A549 (cell line): ENCODE results near the gene FAM228B. TPM values are rescaled to one million over a fixed set of nuclear protein-coding genes. Genes with fewer than 3 reads are reported as not detected.

ENCODE experiments used
- ATAC-seq, 2 experiments: fragments of 200-7000 bp in 1 of 2; fragments of >200 bp in 1 of 2; cut with Nextera tagmentation in 1 of 2; cut with Tn5 transposase in 1 of 2; 3 replicates each; pipeline versions ENCODE4 v1.8.0 to v1.9.1; 2018 to 2020; ENCODE audit warnings: mild to moderate bottlenecking in 1 of 2, moderate library complexity in 1 of 2
- CTCF ChIA-PET: fragments of 300-600 bp; sonication (Branson Sonifier 250); formaldehyde crosslinking; extraction: SDS; loops from one replicate; lab custom pipeline; 2021; ENCODE audit warnings: antibody characterized with exemption, inconsistent platforms; lab: Yijun Ruan, JAX
- POLR2A ChIA-PET: fragments of 350-600 bp; formaldehyde crosslinking; extraction: SDS; loops from one replicate; lab custom pipeline; 2021; ENCODE audit warnings: antibody characterized with exemption, inconsistent platforms; lab: Yijun Ruan, JAX
- DNase-seq, 2 experiments: peaks; one replicate each; pipeline versions ENCODE4 v3.0.0 to v3.0.0-alpha.2; 2011 to 2016; ENCODE audit warnings: low read depth in 1 of 2, low spot score in 1 of 2
- FAIRE-seq: peaks from 2 replicates; lab custom pipeline; 2011; peaks lifted over from hg19 to GRCh38; lab: Jason Lieb, UNC
- H3K27ac ChIP-seq, 2 experiments: fragments of >200 bp; sonication (Bioruptor Twin); formaldehyde crosslinking; 3 replicates each; pipeline ENCODE4 v1.5.1; 2016 to 2017
- H3K4me1 ChIP-seq: fragments of >200 bp; sonication (Bioruptor Twin); formaldehyde crosslinking; 3 replicates; pipeline ENCODE4 v1.6.1; 2016
- H3K4me2 ChIP-seq: fragments of >200 bp; sonication (Bioruptor Twin); formaldehyde crosslinking; 3 replicates; pipeline ENCODE4 v1.6.1; 2016
- H3K4me3 ChIP-seq: fragments of >200 bp; sonication (Bioruptor Twin); formaldehyde crosslinking; 3 replicates; pipeline ENCODE4 v1.5.1; 2016
- H3K9me3 ChIP-seq: fragments of >200 bp; sonication (Bioruptor Twin); formaldehyde crosslinking; 3 replicates; pipeline ENCODE4 v1.6.1; 2016
- ATOH8 ChIP-seq: fragments of 250-450 bp; sonication (Bioruptor Pico); IDR thresholded peaks from 2 replicates; pipeline ENCODE4 v1.5.0; 2020; ENCODE audit warnings: low read depth, mild to moderate bottlenecking, moderate library complexity
- CBX8 ChIP-seq: fragments of 200-600 bp; sonication (generic); IDR thresholded peaks from 2 replicates; pipeline ENCODE4 v1.6.1; 2016
- CHD2 ChIP-seq: fragments of 150-350 bp; IDR thresholded peaks from 2 replicates; pipeline ENCODE4 v1.6.1; 2014; ENCODE audit warnings: low read length; ENCODE audit not compliant: partially characterized antibody
- EHF ChIP-seq: fragments of 250-450 bp; sonication (Bioruptor Pico); IDR thresholded peaks from 2 replicates; pipeline ENCODE4 v1.5.0; 2020; ENCODE audit warnings: mild to moderate bottlenecking
- EP300 ChIP-seq, 2 experiments: fragments of >200 bp; sonication (Bioruptor Twin); formaldehyde crosslinking; IDR thresholded peaks; 2 replicates in 1 of 2; 3 replicates in 1 of 2; pipeline ENCODE4 v1.6.1; 2016 to 2017
- FOSB ChIP-seq: fragments of 250-450 bp; sonication (Bioruptor Pico); IDR thresholded peaks from 2 replicates; pipeline ENCODE4 v1.5.0; 2020; ENCODE audit warnings: mild to moderate bottlenecking, moderate library complexity
- GATA3 ChIP-seq: IDR thresholded peaks from 2 replicates; pipeline ENCODE4 v1.6.1; 2012; ENCODE audit warnings: borderline replicate concordance
- HDAC2 ChIP-seq: fragments of 200-600 bp; sonication (generic); IDR thresholded peaks from 2 replicates; pipeline ENCODE4 v1.6.1; 2016
- HES2 ChIP-seq: fragments of >200 bp; sonication (Bioruptor Twin); formaldehyde crosslinking; IDR thresholded peaks from 2 replicates; pipeline ENCODE4 v1.6.1; 2016
- HEYL ChIP-seq: fragments of 250-450 bp; sonication (Bioruptor Pico); IDR thresholded peaks from 2 replicates; pipeline ENCODE4 v1.8.0; 2021; ENCODE audit warnings: mild to moderate bottlenecking, moderate library complexity
- HOXB13 ChIP-seq: fragments of 250-450 bp; sonication (Bioruptor Pico); IDR thresholded peaks from 2 replicates; pipeline ENCODE4 v1.5.0; 2020; ENCODE audit warnings: low read depth, mild to moderate bottlenecking, moderate library complexity
- JUN ChIP-seq, 2 experiments: fragments of >200 bp; sonication (Bioruptor Twin); formaldehyde crosslinking; IDR thresholded peaks; 2 replicates in 1 of 2; 3 replicates in 1 of 2; pipeline ENCODE4 v1.6.1; 2016 to 2017
- JUNB ChIP-seq: fragments of >200 bp; sonication (Bioruptor Twin); formaldehyde crosslinking; IDR thresholded peaks from 2 replicates; pipeline ENCODE4 v1.6.1; 2016
- KDM1A ChIP-seq: fragments of 200-600 bp; sonication (generic); IDR thresholded peaks from 2 replicates; pipeline ENCODE4 v1.6.1; 2016; ENCODE audit warnings: low read depth, mild to moderate bottlenecking
- KDM5A ChIP-seq: fragments of 200-600 bp; sonication (generic); IDR thresholded peaks from 2 replicates; pipeline ENCODE4 v1.6.1; 2016; ENCODE audit warnings: antibody characterized with exemption, mild to moderate bottlenecking
- MAFK ChIP-seq: fragments of 450-650 bp; IDR thresholded peaks from 2 replicates; pipeline ENCODE4 v1.6.1; 2014; ENCODE audit not compliant: partially characterized antibody
- MAZ ChIP-seq: fragments of 150-350 bp; IDR thresholded peaks from 2 replicates; pipeline ENCODE4 v1.6.1; 2014; ENCODE audit warnings: antibody characterized with exemption, low read depth, low read length, borderline replicate concordance
- MYC ChIP-seq: IDR thresholded peaks from 2 replicates; pipeline ENCODE4 v1.6.1; 2012; ENCODE audit warnings: mild to moderate bottlenecking, inconsistent platforms, low read length, improper control_type of control experiment, borderline replicate concordance
- NFE2L2 ChIP-seq: fragments of 150-350 bp; conservative IDR thresholded peaks from 2 replicates; pipeline ENCODE4 v1.6.1; 2014; ENCODE audit warnings: low read length
- NPAS2 ChIP-seq: fragments of 250-450 bp; sonication (Bioruptor Pico); IDR thresholded peaks from 2 replicates; pipeline ENCODE4 v1.8.0; 2022; ENCODE audit warnings: mild to moderate bottlenecking, moderate library complexity, borderline replicate concordance
- POLR2A ChIP-seq: IDR thresholded peaks from 2 replicates; pipeline ENCODE4 v1.6.1; 2012; ENCODE audit warnings: mild to moderate bottlenecking, low read length
- RAD21 ChIP-seq, 2 experiments: fragments of >200 bp in 1 of 2; sonication (Bioruptor Twin) in 1 of 2; formaldehyde crosslinking in 1 of 2; IDR thresholded peaks in 1 of 2; conservative IDR thresholded peaks in 1 of 2; 2 replicates in 1 of 2; 3 replicates in 1 of 2; pipeline ENCODE4 v1.6.1; 2012 to 2018; ENCODE audit warnings: inconsistent platforms in 1 of 2
- RNF2 ChIP-seq: fragments of 200-600 bp; sonication (generic); IDR thresholded peaks from 2 replicates; pipeline ENCODE4 v1.6.1; 2016; ENCODE audit warnings: low read depth, mild to moderate bottlenecking, antibody characterized with exemption, moderate library complexity, borderline replicate concordance
- SMC3 ChIP-seq: fragments of >200 bp; sonication (Bioruptor Twin); formaldehyde crosslinking; IDR thresholded peaks from 3 replicates; pipeline ENCODE4 v1.6.1; 2018; ENCODE audit warnings: inconsistent platforms
- SREBF2 ChIP-seq: fragments of 450-650 bp; IDR thresholded peaks from 2 replicates; pipeline ENCODE4 v1.6.1; 2014; ENCODE audit warnings: mild to moderate bottlenecking, moderate library complexity
- TFCP2L1 ChIP-seq: fragments of 250-450 bp; sonication (Bioruptor Pico); IDR thresholded peaks from 2 replicates; pipeline ENCODE4 v1.5.0; 2021; ENCODE audit warnings: mild to moderate bottlenecking
- USF2 ChIP-seq: fragments of 450-650 bp; IDR thresholded peaks from 2 replicates; pipeline ENCODE4 v1.6.1; 2014; ENCODE audit warnings: antibody characterized with exemption
- ZC3H11A ChIP-seq: fragments of 450-650 bp; IDR thresholded peaks from 2 replicates; pipeline ENCODE4 v1.6.1; 2014; ENCODE audit warnings: antibody characterized with exemption, mild to moderate bottlenecking
- ZNF302 ChIP-seq: fragments of 250-450 bp; sonication (Bioruptor Pico); IDR thresholded peaks from 2 replicates; pipeline ENCODE4 v1.9.0; 2021; ENCODE audit warnings: inconsistent platforms, mild to moderate bottlenecking, moderate library complexity
- WGBS: methylation state at CpG from one replicate; pipeline ENCODE4 v1.1.6; 2017; ENCODE audit errors: missing lambda C conversion rate; 5-methylcytosine and 5-hydroxymethylcytosine counted together
- polyA plus RNA-seq, 4 experiments: library from polyadenylated mRNA; depleted of rRNA in 3 of 4; stranded (reverse); fragments of >200 nt; fragmentation: RNase III in 1 of 4; extraction: RNeasy Plus Mini Kit Qiagen cat#74134 plus additional on column Dnase treatment in 1 of 4; gene quantifications; 2 replicates in 3 of 4; 3 replicates in 1 of 4; pipeline ENCODE4 v1.2.3, GENCODE V29; 2011 to 2017

Gene FAM228B
- polyA plus RNA-seq, 2 of the 4 experiments (the other 2 are of a cell fraction): 3.8 to 7.6 TPM

GRCh38 chr2:24174851-24175277, 51.6 kb downstream of the FAM228B start, which contains the start of gene FAM228A:
Gene FAM228A, plus strand, starts transcription at chr2:24175053. Its CDS starts 428 bp downstream, at chr2:24175481.
- TF ChIP-seq FOSB (CRISPR knock-in tag): no peak
- no peak for TF ChIP-seq RAD21 (conservative IDR thresholded peaks at IDR 0.05 in 1 of 2, IDR thresholded peaks at IDR 0.05 in 1 of 2)
- TF ChIP-seq KDM1A: no peak
- TF ChIP-seq ZC3H11A: no peak
- no peak for TF ChIP-seq ZNF302 (CRISPR knock-in tag)
- TF ChIP-seq MYC: no peak
- TF ChIP-seq HEYL (CRISPR knock-in tag): no peak
- TF ChIP-seq KDM5A: no peak
- TF ChIP-seq JUN (IDR thresholded peaks at IDR 0.05): no peak
- TF ChIP-seq EHF (CRISPR knock-in tag): no peak
- no peak for TF ChIP-seq HOXB13 (CRISPR knock-in tag)
- no peak for TF ChIP-seq HDAC2
- TF ChIP-seq TFCP2L1: no peak
- TF ChIP-seq ATOH8 (CRISPR knock-in tag): no peak
- TF ChIP-seq MAZ: no peak
- no peak for TF ChIP-seq NPAS2 (CRISPR knock-in tag)
- TF ChIP-seq, all 56 proteins: peak for 0
- Histone ChIP-seq H3K9me3 (no peaks in the 10 kb centered on the region), H3K4me3 (no peak within 1 kb of the TSS), H3K4me2 (no peak within 1 kb of the TSS), H3K27ac (no peak within 1 kb of the TSS), H3K4me1 (no peaks in the 10 kb centered on the region)
- POLR2A ChIA-PET: no interaction called here
- no peak for ATAC-seq
- no peak for FAIRE-seq
- WGBS: 96% methylated on average over 31 of the region's 46 CpGs
- CTCF ChIA-PET: interaction anchor here (1.8 to 3.2 kb wide), 3 partner anchors 11 to 90 kb away, joined by 4 to 17 read pairs (median 6); partner anchors contain the start of gene TP53I3
- no peak for DNase-seq

GRCh38 chr2:24175631-24176187, 52.4 kb downstream of the FAM228B start:
- H3K4me2 ChIP-seq: no peak overlapping the region
- DNase-seq: no peak
- FAIRE-seq: no peak
- ATAC-seq: no peak
- TF ChIP-seq CBX8: no peak
- no peak for TF ChIP-seq MAFK
- TF ChIP-seq GATA3: no peak
- TF ChIP-seq HOXB13 (CRISPR knock-in tag): no peak
- no peak for TF ChIP-seq HES2
- no peak for TF ChIP-seq JUNB
- no peak for TF ChIP-seq EP300 (IDR thresholded peaks at IDR 0.05)
- no peak for TF ChIP-seq RAD21 (conservative IDR thresholded peaks at IDR 0.05 in 1 of 2, IDR thresholded peaks at IDR 0.05 in 1 of 2)
- no peak for TF ChIP-seq CHD2
- TF ChIP-seq SREBF2: no peak
- no peak for TF ChIP-seq KDM5A
- TF ChIP-seq USF2: no peak
- no peak for TF ChIP-seq SMC3
- TF ChIP-seq RNF2: no peak
- no peak for TF ChIP-seq JUN (IDR thresholded peaks at IDR 0.05)
- TF ChIP-seq POLR2A: no peak
- TF ChIP-seq NFE2L2: no peak
- TF ChIP-seq KDM1A: no peak
- TF ChIP-seq, all 56 proteins: peak for 0
- ChIA-PET POLR2A (no interaction called here), CTCF (interaction anchor here (0.8 to 1.2 kb wide), 3 partner anchors 12 to 91 kb away, joined by 3 to 4 read pairs (median 4); partner anchors contain the start of gene TP53I3)
- Histone ChIP-seq H3K27ac (no peak overlapping the region), H3K4me1 (no peaks in the 10 kb centered on the region), H3K9me3 (no peaks in the 10 kb centered on the region), H3K4me3 (no peak overlapping the region)
- WGBS: 77% methylated on average over 17 of the region's 17 CpGs
